Epithelial cell of proximal tubule (primary cell): ENCODE measurements around the gene UBXN4. TPM values are rescaled to one million over a fixed set of nuclear protein-coding genes. Genes with fewer than 3 reads are reported as not detected.

ENCODE experiments used
- DNase-seq: peaks from one replicate; pipeline ENCODE4 v3.0.0-alpha.2; 2011; ENCODE audit warnings: low read depth
- H3K4me3 ChIP-seq: 2 replicates; pipeline ENCODE4 v1.5.1; 2011; ENCODE audit warnings: low read depth, mild to moderate bottlenecking, low read length
- CTCF ChIP-seq: conservative IDR thresholded peaks from 2 replicates; pipeline ENCODE4 v1.5.1; 2012; ENCODE audit warnings: low read depth, mild to moderate bottlenecking, low read length
- total RNA-seq: library from RNA; depleted of rRNA; stranded (reverse); fragments of >200 nt; gene quantifications from 2 replicates; pipeline ENCODE4 v1.2.3, GENCODE V29; 2015

The UBXN4 gene
- total RNA-seq, 1 donor from 2014 or later, result 47.2 TPM

GRCh38 chr2:135762022-135762421 lies 20.4 kb downstream of the UBXN4 start:
- TF ChIP-seq CTCF, result no peak
- H3K4me3 ChIP-seq, result no peak overlapping the region
- DNase-seq, result no peak

- H3K4me3 ChIP-seq, result no peak overlapping the region
- DNase-seq, result no peak
- TF ChIP-seq CTCF, result no peak
Measured at GRCh38 chr2:135762530-135762929, 20.9 kb downstream of the UBXN4 start.

GRCh38 chr2:135768863-135769262 lies 27.2 kb downstream of the UBXN4 start:
- no peak overlapping the region for H3K4me3 ChIP-seq
- DNase-seq, result no peak
- TF ChIP-seq CTCF, result no peak

GRCh38 chr2:135773319-135773718 lies 31.7 kb downstream of the UBXN4 start:
- no peak overlapping the region for H3K4me3 ChIP-seq
- TF ChIP-seq CTCF, result no peak
- DNase-seq, result no peak

GRCh38 chr2:135773917-135774316 lies 32.3 kb downstream of the UBXN4 start:
- no peak for DNase-seq
- TF ChIP-seq CTCF, result no peak
- H3K4me3 ChIP-seq, result no peak overlapping the region

GRCh38 chr2:135775420-135775819 lies 33.8 kb downstream of the UBXN4 start:
- TF ChIP-seq CTCF, result no peak
- no peak overlapping the region for H3K4me3 ChIP-seq
- no peak for DNase-seq

- no peak for TF ChIP-seq CTCF
- H3K4me3 ChIP-seq, result no peak overlapping the region
- no peak for DNase-seq
Measured at GRCh38 chr2:135776367-135776766, 34.7 kb downstream of the UBXN4 start.
